RCC 7860 (cell line): Measurements from ENCODE around the gene NUDT3.
"Not testable (repeated sequence)": the region's sequence is repeated elsewhere in the genome, so short reads cannot be mapped to it uniquely, and the experiment has no call there.

Source experiments
- DNase-seq: peaks from one replicate; pipeline ENCODE4 v3.0.0-alpha.2; 2015; ENCODE audit warnings: low spot score
- FAIRE-seq: peaks from 2 replicates; lab custom pipeline; 2012; peaks lifted over from hg19 to GRCh38; lab: Jason Lieb, UNC

NUDT3 gene

DNA sequence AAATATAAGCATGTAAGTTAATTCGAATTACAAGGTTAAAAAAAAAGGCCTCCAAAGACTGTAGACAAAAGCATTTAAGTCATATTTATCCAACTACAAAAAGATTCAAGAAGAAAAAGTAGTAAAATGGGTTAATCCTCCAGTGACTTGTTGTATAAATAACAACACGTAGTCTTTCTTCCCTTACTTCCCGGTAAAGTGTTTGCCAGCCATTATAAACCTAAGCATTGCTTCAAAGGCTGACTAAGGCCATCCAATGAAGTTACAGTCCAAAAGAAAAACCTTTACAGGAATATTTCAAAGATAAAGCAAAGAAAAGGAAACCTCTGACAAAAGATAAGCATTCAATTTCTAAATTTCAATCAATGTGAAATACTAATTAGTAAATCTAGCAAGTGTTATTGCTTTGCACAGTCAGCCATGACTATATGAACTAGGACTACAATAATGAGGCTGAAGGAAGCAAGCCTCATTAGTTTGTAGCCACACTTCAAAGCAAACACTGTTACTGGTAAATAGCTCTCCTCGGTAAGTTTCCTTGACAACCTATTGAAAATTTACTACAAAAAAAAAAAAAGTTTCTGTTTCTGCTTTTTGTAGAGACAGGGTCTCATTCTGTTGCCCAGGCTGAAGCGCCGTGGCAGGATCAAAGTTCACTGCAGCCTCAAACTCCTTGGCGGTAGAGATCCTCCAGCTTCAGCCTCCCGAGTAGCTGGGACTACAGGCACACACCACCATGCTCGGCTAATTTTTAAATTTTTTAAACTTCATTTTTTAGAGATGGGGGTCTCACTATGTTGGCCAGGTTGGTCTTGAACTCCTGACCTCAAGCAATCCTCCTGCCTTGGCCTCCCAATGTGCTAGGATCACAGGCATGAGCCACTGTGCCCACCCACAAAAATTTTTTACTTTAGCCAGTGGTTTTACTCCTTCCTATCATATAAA, 46.0 kb downstream of the NUDT3 start:
- DNase-seq (no peak), FAIRE-seq (no peak)

DNA sequence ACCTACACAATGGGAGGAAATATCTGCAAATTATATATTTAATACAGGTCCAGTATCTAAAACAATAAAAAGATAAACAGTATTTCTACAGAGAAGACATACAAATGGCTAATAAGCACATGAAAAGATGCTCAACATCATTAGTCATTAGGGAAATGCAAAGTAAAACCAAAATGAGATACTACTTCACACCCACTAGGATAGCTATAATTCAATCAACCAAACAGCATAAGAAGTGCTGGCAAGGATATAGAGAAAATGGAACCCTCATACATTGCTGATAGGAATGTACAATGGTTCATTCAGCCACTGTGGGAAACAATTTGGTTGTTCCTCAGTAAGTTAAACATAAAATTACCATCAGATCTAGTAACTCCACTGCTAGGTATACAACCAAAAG, 48.7 kb downstream of the NUDT3 start:
- DNase-seq, result no peak
- FAIRE-seq, result no peak

DNA sequence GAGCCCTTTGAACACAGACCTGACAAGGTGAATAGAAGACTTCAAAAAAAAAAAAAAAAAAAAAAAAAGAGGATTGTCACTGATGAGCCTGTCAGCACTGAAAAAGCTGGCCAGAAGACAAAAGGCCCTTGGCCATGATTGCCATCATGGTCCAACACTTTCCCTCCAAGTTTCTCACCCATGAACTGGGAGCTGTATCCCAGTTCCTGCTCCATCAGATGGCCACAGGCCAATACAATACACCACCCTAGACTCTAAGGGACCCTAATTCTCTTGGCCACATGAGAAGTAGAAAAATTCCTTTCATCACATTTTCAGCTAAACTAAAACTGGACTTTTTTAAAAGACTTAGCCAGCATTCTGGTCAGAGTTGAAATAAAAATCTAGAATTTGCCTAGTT, 50.2 kb downstream of the NUDT3 start:
- DNase-seq (no peak), FAIRE-seq (no peak)

DNA sequence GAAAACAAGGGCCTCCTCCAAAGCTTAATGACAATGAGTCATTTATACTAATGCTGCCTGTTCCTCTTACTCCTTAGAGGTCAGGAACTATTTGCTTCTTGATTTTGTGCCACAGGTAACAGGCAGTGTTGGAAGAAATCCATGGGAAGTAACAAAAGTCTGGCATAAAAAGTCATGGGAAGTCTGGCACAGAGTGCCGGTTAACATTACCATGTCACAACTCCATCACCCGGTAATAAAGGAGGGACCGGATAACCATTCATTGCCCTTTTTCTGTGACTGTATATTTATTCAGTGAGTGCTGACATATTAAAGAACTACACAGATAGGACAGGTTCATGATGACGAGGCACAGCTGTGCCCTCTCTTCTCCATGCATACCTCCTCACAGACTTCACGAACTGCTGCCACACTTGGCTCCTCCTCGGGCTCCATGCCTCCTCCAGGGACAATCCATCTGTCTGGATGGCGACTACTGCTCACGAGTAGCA, 50.9 kb downstream of the NUDT3 start:
- no peak for DNase-seq
- no peak for FAIRE-seq

DNA sequence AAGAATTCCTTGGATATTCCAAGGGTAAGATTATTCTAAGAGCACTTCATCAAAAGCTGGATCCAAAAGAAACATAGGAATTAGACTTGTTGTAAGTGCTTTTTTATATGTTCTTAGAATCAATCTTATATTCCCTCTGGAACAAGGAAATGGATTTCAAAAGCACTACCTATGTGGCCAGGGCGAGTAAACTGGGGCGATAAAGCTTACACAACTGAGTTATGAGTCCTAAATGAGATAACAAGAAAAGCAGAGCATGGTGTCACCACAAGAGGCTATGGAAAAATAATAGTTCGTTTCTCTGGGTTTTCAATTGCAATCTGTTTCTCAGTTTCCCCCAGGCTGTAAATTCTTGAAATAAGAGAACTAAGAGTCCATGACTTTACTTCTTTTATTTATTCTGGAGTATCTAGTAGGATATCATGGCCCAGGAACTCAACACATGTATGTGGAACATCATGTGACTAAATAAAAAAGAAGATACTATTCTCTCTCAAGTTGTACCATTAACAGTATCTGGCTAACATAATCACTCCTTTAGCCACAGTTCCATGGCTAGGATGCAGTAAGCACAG, 51.5 kb downstream of the NUDT3 start:
- FAIRE-seq (no peak), DNase-seq (no peak)

DNA sequence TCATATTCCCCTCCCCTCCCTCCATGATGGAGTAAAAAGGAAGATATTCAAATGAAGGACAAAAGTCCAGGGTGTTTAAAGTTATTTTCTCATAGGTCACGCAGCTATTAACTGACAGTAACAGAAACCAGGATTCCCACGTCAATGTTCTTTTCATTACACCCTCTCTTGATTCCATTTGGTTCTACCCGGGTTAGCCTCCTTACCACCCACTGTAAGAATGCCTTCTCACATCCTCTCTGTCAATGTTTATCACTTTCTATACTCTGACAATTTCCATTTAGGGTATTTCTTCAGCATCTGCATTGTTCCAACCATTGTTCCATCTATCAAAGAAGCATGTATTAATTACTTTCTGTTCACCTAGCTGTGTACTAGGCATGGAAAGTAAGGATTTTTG, 52.1 kb downstream of the NUDT3 start:
- DNase-seq (no peak), FAIRE-seq (no peak)

DNA sequence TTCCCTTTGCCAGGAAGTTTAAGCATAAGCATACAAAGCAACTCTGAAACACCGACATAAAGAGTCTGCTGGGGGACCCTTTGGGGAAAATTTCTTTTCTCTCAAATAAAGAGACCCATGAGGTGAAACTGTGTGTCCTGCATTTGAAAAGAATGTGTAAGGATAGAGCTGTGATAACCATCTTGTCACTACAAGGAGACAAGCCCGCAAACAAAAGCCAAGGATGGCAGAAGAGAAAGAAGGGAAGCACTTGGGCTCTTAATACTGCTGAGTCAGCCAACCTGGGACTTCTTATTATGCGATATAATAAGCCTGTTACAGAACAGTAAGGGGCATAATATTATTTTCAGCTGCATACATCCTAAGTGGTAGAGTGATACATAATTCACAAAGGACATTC, 52.5 kb downstream of the NUDT3 start:
- DNase-seq (no peak), FAIRE-seq (no peak)

DNA sequence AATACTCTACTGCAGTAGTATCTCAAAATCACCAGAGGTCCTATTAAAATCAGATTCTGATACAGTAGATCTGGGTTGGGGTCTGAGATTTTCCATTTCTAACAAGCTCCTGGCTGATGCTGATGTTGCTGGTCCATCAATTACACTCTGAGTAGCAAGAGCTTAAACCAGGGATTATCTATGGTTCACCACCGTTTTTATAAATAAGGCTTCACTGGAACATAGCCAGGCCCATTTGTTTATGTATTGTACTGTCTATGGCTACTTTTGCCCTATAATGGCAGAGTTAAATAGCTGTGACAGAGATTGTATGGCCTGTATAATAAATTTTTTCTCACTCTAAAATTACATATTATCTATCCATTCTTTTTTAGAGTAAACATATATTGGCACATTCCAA, 53.0 kb downstream of the NUDT3 start:
- FAIRE-seq, result no peak
- no peak for DNase-seq

DNA sequence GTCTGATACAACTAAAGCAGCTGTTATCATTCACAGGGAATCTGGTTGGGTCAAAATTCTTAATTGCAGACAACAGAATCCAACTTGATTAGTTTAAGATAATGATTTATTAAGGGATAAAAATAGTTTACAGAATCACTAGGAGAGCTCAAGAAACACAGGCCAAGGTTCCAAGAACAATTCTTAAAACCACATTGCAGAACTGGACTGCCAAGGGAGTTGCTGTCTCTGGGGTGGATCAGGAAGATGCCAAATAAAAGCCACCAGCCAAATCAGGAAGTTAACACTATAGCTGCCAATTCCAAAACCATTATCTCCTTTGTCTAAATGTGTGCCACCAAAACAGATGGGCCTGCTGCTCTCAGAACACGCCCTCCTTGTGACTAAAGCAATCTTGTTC, 53.7 kb downstream of the NUDT3 start:
- no peak for FAIRE-seq
- DNase-seq, result no peak

DNA sequence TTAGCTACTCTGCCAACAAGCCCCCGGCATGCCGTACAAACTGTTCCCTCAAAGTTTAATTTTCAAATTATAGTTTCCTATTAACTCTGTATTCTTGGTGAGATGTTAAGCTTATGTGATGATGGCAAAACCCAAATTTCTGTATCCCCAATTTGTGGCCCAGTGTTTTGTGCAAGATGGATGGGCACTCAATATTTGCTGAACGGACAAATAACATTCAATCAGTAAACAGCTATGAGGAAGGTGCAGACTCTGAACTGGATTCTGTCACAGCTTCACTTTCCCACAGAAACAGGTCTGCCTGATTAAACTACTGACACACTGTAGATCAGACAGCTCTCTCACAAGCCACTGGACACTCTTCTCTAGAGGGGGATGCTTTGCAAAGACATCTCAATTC, 54.1 kb downstream of the NUDT3 start:
- DNase-seq (no peak), FAIRE-seq (no peak)

DNA sequence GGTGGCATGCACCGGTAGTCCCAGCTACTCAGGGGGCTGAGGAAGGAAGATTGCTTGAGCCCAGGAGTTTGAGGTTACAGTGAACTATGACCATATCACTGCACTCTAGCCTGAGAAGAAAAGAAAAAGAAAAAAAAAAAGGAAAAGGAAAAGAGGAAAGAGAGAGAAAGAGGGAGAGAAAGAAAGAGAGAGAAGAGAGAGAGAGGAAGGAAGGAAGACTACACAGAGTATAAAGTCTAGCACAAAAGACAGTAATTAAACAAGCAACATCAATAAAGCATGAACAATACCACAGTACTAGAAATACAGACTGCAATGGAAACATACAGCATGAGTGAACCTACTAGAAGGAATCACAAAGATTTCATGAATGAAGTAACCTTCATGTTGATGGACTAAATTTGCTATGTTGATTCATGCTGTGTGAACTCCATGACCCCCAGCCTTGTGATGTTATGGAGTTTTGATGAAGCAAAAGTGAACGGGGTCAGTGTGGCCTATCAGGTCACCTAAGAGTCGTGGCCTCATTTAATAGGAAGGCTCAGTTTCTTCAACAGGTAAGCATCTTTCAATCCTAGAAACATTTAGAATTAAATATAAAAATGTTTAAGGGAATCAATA, 57.6 kb downstream of the NUDT3 start:
- FAIRE-seq, result no peak
- no peak for DNase-seq

DNA sequence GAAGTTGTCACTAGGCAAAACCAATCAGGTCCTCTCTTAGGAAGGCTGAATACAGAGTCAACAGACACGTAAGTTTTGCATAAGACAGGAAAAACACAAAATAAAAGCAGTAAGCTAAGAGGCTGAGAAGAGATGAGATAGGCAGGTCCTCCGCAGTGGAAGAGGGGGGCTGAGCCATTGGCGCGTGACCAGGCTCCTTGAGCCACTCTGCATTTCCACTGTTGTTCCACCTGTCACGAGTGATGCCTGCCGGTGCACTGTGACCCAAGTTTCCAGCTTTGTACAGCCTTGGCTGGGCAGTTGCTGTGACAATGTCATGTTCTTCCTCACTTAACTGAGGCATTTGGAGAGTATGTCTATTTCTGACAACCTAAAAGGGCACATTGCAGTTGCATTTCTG, 58.6 kb downstream of the NUDT3 start:
- DNase-seq (no peak), FAIRE-seq (no peak)

DNA sequence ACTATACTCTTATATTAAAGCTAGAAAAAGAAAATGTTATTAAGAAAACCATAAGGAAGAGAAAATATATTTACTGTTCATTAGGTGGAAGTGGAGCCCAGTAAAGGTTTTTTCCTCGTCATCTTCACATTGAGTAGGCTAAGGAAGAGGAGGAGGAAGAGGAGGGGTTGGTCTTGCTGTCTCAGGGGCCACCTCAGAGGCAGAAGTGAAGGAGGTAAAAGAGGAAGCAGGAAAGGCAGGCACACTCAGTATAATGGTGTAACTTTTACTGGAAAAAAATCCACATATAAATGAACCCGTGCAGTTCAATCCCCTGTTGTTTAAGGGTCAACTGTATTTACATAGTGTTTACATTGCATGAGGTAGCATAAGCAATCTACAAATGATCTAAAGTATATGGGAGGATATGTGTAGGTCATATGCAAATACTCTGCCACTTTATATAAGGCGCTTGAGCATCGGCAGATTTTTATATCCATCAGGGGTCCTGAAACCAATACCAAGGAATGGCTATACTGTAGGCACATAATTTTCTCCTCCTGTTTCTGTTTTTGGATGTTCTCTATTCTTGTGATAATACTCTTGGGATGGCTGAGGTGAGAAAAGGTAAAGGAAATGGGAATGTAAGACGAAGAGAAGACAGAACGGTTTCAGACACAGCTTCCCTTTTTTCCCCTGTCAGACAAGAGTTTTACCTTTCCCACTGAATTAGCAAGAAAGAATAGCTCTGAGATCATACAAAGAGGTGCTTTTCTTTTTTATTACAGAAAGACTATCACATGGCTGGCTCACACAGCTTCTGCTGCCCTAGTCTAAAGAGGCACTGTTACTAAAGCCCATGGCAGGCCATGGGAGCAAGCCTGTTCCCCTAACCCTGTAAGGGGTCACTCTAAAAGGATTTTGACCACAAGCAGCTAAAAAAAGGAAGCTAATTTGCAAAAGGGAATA, 59.9 kb downstream of the NUDT3 start:
- DNase-seq, result no peak
- no peak for FAIRE-seq

DNA sequence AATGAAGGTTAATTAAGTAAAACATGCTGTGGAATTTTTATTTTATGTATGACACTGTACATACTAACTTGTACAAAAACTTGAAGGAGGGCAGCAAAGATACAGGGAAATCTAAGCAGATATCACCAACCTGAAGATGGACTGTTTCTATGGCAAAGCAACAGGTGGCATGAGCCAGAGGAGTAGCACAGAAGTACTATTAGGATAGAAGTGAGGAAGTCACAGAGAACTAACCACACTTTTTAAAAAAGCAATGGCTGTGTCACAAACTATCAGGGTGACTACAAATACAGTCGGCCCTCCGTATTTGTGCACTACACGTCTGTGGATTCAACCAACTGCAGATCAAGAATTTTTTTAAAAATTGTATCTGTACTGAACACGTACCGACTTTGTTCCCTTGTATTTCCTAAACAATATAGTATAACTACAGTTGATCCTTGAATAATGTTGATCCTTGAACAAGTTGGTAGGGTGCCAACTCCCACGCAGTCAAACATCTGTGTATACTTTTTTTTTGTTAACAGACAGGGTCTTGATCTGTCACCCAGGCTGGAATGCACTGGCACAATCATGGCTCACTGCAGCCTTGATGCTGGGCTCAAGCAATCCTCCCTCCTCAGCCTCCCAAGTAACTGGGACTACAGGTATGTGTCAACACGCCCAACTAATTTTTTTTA, 61.0 kb downstream of the NUDT3 start:
- DNase-seq, result no peak
- no peak for FAIRE-seq

DNA sequence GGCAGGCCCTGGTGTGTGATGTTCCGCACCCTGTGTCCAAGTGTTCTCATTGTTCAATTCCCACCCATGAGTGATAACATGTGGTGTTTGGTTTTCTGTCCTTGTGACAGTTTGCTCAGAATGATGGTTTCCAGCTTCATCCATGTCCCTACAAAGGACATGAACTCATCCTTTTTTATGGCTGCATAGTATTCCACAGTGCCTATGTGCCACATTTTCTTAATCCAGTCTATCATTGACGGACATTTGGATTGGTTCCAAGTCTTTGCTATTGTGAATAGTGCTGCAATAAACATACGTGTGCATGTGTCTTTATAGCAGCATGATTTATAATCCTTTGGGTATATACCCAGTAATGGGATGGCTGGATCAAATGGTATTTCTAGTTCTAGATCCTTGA, 62.7 kb downstream of the NUDT3 start:
- FAIRE-seq, DNase-seq: not testable (repeated sequence)

DNA sequence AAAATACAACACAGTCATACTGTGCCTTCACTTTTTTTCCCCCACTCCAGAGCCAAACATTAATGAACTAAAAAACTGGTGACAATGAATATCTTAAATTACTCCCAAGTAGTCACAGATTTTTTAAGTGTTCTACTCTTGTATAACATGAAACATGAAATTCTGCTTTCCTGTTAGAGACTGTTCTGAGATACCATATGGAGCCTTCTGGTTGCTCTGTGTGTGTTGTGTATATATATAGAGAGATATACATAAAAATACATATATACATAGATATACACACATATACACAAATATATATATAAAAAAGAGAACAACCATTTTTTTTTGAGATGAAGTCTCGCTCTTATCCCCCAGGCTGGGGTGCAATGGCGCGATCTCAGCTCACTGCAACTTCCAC, 63.5 kb downstream of the NUDT3 start:
- no peak for DNase-seq
- no peak for FAIRE-seq

DNA sequence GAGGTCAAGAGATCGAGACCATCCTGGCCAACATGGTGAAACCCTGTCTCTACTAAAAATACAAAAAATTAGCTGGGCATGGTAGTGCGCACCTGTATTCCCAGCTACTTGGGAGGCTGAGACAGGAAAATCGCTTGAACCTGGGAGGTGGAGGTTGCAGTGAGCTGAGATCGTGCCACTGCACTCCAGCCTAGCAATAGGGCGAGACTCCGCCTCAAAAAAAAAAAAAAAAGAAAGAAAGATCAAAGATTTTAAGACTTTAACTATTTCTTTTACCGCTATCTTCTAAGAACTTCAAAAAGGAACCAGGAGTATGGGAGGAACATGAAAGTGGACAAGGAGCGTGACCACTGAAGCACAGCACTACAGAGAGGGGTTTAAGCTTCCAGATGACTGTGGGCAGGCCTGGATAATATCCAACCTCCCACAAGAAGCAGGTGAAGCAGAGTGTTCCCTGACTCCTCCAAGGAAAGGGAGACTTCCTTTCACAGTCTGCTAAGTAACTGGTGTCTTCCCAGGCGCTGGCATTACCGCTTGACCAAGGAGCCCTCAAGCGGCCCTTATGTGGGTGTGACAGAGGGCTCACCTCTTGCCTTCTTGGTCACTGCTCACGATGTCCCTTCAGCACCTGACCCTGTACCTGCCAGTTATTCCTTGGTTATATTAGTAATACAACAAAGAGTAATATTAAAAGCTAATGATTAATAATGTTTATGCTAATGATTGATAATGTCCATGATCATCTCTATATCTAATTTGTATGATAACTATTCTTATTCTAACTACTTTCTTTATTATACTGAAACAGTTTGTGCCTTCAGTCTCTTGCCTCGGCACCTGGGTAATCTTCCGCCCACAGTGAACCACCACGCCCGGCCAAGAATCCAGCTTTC, 64.9 kb downstream of the NUDT3 start:
- not testable (repeated sequence) for DNase-seq, FAIRE-seq

DNA sequence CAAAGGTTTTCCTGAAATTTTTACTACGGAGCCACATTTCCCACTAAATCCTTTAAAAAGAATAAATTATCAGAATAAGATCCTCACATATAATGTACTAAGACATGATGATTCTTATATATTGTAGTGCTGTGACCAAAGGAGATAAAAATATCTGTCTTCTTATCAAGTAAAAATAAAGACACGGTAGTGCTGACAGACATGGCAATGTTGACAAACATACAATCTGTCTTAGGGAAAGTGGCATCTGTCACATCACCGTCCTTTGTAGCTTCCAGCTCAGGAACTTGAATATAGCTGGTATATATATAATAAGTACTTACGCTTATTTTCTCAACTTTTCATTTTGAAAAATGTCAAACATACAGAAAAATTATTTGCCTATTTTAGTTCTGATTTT, 66.8 kb downstream of the NUDT3 start:
- DNase-seq (no peak), FAIRE-seq (no peak)

DNA sequence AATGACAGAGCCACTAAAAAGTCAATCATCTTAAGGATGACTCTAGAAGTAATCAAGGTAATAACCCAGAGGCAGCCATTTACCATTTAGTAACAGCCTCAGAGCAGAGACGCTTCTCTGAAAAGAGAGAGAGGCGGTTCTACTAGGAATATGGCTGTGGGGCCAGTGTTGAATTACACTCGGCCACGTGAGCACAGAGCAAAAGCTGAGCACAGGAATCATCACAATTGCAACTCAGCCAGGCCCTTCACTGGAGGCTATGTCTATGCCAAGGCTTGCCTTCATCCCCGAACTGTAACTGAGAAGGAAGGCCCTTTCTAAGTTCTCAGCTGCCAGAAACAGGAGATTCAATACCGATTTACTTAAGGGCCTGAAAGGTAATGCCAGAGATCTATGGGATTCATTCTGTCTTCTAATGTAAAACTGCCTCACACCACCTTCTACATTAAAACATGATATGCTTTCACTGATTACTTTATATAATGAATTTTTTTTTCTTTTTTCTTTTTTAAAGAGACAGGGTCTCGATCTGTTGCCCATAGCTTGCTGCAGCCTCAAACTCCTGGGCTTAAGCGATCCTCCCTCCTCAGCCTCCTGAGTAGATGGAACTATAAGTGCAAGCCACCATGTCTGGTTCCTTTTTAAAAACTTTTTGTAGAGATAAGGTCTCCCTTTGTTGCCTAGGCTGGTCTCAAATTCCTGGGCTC, 67.6 kb downstream of the NUDT3 start:
- DNase-seq, result no peak
- FAIRE-seq, result no peak
